IMR-90 (cell line): ENCODE data around the gene EBI3. TPM values are rescaled to one million over a fixed set of nuclear protein-coding genes. Genes with fewer than 3 reads are reported as not detected.

Experiments
- ATAC-seq: fragments of 200-7000 bp; cut with Tn5 transposase; 2 replicates; pipeline ENCODE4 v1.9.1; 2020; ENCODE audit warnings: low read depth, mild to moderate bottlenecking, moderate library complexity
- BruUV-seq: library from RNA; stranded (reverse); fragments of 400-500 nt; replicated peaks from 2 replicates; lab custom pipeline; 2021; lab: Mats Ljungman, UMichigan
- CTCF ChIA-PET: fragments of 300-600 bp; formaldehyde crosslinking; extraction: SDS; loops from one replicate; lab custom pipeline; 2021; ENCODE audit warnings: antibody characterized with exemption; lab: Yijun Ruan, JAX
- POLR2A ChIA-PET: fragments of 300-600 bp; sonication (Branson Sonifier 250); formaldehyde crosslinking; loops from one replicate; lab custom pipeline; 2022; ENCODE audit warnings: antibody characterized with exemption; ENCODE audit not compliant: unreplicated experiment; lab: Charles Lee
- DNase-seq: peaks from one replicate; pipeline ENCODE4 v3.0.0; 2013
- H2AFZ ChIP-seq: replicated peaks from 2 replicates; pipeline ENCODE3; 2013; ENCODE audit warnings: low read length, mild to moderate bottlenecking; ENCODE audit not compliant: poor library complexity
- H2AK5ac ChIP-seq: 2 replicates; pipeline ENCODE4 v1.6.1; 2013; ENCODE audit warnings: low read depth, low read length, inconsistent platforms
- H2AK9ac ChIP-seq: replicated peaks from 2 replicates; pipeline ENCODE3; 2013; ENCODE audit warnings: mild to moderate bottlenecking, low read depth, low read length, moderate library complexity; ENCODE audit not compliant: poor library complexity
- H2BK120ac ChIP-seq: 2 replicates; pipeline ENCODE4 v1.6.1; 2013; ENCODE audit warnings: low read depth, low read length, inconsistent platforms
- H2BK15ac ChIP-seq: 3 replicates; pipeline ENCODE4 v1.6.1; 2013; ENCODE audit warnings: low read depth, low read length, inconsistent platforms
- H2BK20ac ChIP-seq: 2 replicates; pipeline ENCODE4 v1.6.1; 2013; ENCODE audit warnings: low read depth, mild to moderate bottlenecking, inconsistent platforms, low read length, moderate library complexity
- H2BK5ac ChIP-seq: 2 replicates; pipeline ENCODE4 v1.6.1; 2013; ENCODE audit warnings: mild to moderate bottlenecking, low read depth, low read length, inconsistent platforms; ENCODE audit not compliant: poor library complexity, severe bottlenecking
- H3K14ac ChIP-seq: replicated peaks from 2 replicates; pipeline ENCODE4 v1.6.1; 2013; ENCODE audit warnings: low read depth, low read length, inconsistent platforms
- H3K18ac ChIP-seq: 2 replicates; pipeline ENCODE4 v1.6.1; 2013; ENCODE audit warnings: low read depth, low read length, control low read depth
- H3K23ac ChIP-seq: 2 replicates; pipeline ENCODE4 v1.6.1; 2013; ENCODE audit warnings: low read depth, low read length, inconsistent platforms
- H3K27ac ChIP-seq: 2 replicates; pipeline ENCODE4 v1.5.1; 2013; ENCODE audit warnings: mild to moderate bottlenecking, control low read depth, low read length; ENCODE audit not compliant: insufficient read depth
- H3K27me3 ChIP-seq: 2 replicates; pipeline ENCODE4 v1.6.1; 2013; ENCODE audit warnings: low read length; ENCODE audit not compliant: control insufficient read depth, insufficient read depth
- H3K36me3 ChIP-seq: 2 replicates; pipeline ENCODE4 v1.6.1; 2013; ENCODE audit warnings: low read length, mixed read lengths; ENCODE audit not compliant: control insufficient read depth, insufficient read depth
- H3K4ac ChIP-seq: 2 replicates; pipeline ENCODE4 v1.6.1; 2013; ENCODE audit warnings: low read depth, low read length, inconsistent platforms
- H3K4me1 ChIP-seq: 2 replicates; pipeline ENCODE4 v1.6.1; 2013; ENCODE audit warnings: low read length, mixed read lengths; ENCODE audit not compliant: control insufficient read depth, insufficient read depth
- H3K4me2 ChIP-seq: 2 replicates; pipeline ENCODE4 v1.6.1; 2013; ENCODE audit warnings: low read depth, mild to moderate bottlenecking, control low read depth, low read length, moderate library complexity
- H3K4me3 ChIP-seq: 2 replicates; pipeline ENCODE4 v1.5.1; 2013; ENCODE audit warnings: low read depth, mild to moderate bottlenecking, control low read depth, low read length, moderate library complexity; ENCODE audit not compliant: insufficient read depth
- H3K56ac ChIP-seq: 2 replicates; pipeline ENCODE4 v1.6.1; 2013; ENCODE audit warnings: low read length, inconsistent platforms; ENCODE audit not compliant: insufficient read depth; ENCODE audit errors: extremely low read depth
- H3K79me1 ChIP-seq, 2 experiments: 2 replicates each; pipeline ENCODE4 v1.6.1; 2013; ENCODE audit warnings: low read length in 2 of 2, inconsistent platforms in 1 of 2, low read depth in 1 of 2
- H3K9ac ChIP-seq: 2 replicates; pipeline ENCODE4 v1.6.1; 2013; ENCODE audit warnings: low read depth, low read length, control low read depth
- H3K9me1 ChIP-seq: 2 replicates; pipeline ENCODE4 v1.6.1; 2013; ENCODE audit warnings: low read length, inconsistent platforms; ENCODE audit not compliant: insufficient read depth
- H3K9me3 ChIP-seq: 2 replicates; pipeline ENCODE4 v1.6.1; 2013; ENCODE audit warnings: low read length; ENCODE audit not compliant: control insufficient read depth, insufficient read depth
- H4K20me1 ChIP-seq: 2 replicates; pipeline ENCODE4 v1.6.1; 2013; ENCODE audit warnings: low read length, inconsistent platforms; ENCODE audit not compliant: insufficient read depth
- H4K5ac ChIP-seq: 2 replicates; pipeline ENCODE4 v1.6.1; 2013; ENCODE audit warnings: mild to moderate bottlenecking, low read depth, low read length, control low read depth
- H4K8ac ChIP-seq, 2 experiments: 2 replicates each; pipeline ENCODE4 v1.6.1; 2013; ENCODE audit warnings: low read depth in 2 of 2, low read length in 2 of 2, control low read depth in 1 of 2, inconsistent platforms in 1 of 2
- H4K91ac ChIP-seq: 2 replicates; pipeline ENCODE4 v1.6.1; 2013; ENCODE audit warnings: low read depth, low read length, inconsistent platforms; ENCODE audit not compliant: insufficient read depth
- CTCF ChIP-seq: conservative IDR thresholded peaks from 2 replicates; pipeline ENCODE4 v1.5.1; 2012; ENCODE audit warnings: mild to moderate bottlenecking, low read depth, low read length, improper control_type of control experiment
- MAFK ChIP-seq: IDR thresholded peaks from 2 replicates; pipeline ENCODE4 v1.6.1; 2012; ENCODE audit warnings: low read depth, low read length, improper control_type of control experiment
- MXI1 ChIP-seq: IDR thresholded peaks from 2 replicates; pipeline ENCODE4 v1.6.1; 2012; ENCODE audit warnings: low read depth, mild to moderate bottlenecking, low read length, moderate library complexity, borderline replicate concordance
- RAD21 ChIP-seq: IDR thresholded peaks from 2 replicates; pipeline ENCODE4 v1.6.1; 2012; ENCODE audit warnings: low read length, improper control_type of control experiment
- RCOR1 ChIP-seq: IDR thresholded peaks from 2 replicates; pipeline ENCODE4 v1.6.1; 2012; ENCODE audit warnings: mild to moderate bottlenecking, low read length, improper control_type of control experiment; ENCODE audit not compliant: insufficient replicate concordance
- SMC3 ChIP-seq: fragments of 150-350 bp; IDR thresholded peaks from 2 replicates; pipeline ENCODE4 v1.6.1; 2016; ENCODE audit warnings: low read depth, mild to moderate bottlenecking, antibody characterized with exemption, low read length, moderate library complexity
- WGBS, 2 experiments: methylation state at CpG; one replicate each; pipeline versions ENCODE4 v1.1.5 to v1.1.7; 2013; ENCODE audit warnings: missing lambda C conversion rate in 2 of 2; ENCODE audit not compliant: insufficient read length in 1 of 2; ENCODE audit errors: extremely low coverage in 2 of 2; 5-methylcytosine and 5-hydroxymethylcytosine counted together
- dilution Hi-C: fragments of 300-500 bp; cut with HindIII; formaldehyde crosslinking; loops from one replicate; pipeline ENCODE4 v1.14.3; 2018; ENCODE audit warnings: low sequenced_read_pairs; ENCODE audit not compliant: unreplicated experiment
- in situ Hi-C: fragments of 300-500 bp; cut with MboI; formaldehyde crosslinking; loops from 3 replicates; pipeline ENCODE4 v1.14.3; 2019; ENCODE audit warnings: low sequenced_read_pairs, inconsistent platforms, mixed read lengths
- intact Hi-C: fragments of 100-400 bp; cut with micrococcal nuclease; formaldehyde crosslinking; loops from 2 replicates; pipeline ENCODE4 v1.10.0; 2022
- polyA plus RNA-seq, 3 experiments: library from polyadenylated mRNA; depleted of rRNA; stranded (reverse); fragments of >200 nt; gene quantifications; 2 replicates each; pipeline ENCODE4 v1.2.3, GENCODE V29; 2012; ENCODE audit warnings: low replicate concordance in 1 of 3
- total RNA-seq: library from RNA; depleted of rRNA; stranded (reverse); fragments of >200 nt; gene quantifications from 2 replicates; pipeline ENCODE4 v1.2.3, GENCODE V29; 2012

Gene EBI3
- total and polyA plus RNA-seq, 2 of the 4 experiments (the other 2 are of a cell fraction) = 0.36 to 2.7 TPM

DNA sequence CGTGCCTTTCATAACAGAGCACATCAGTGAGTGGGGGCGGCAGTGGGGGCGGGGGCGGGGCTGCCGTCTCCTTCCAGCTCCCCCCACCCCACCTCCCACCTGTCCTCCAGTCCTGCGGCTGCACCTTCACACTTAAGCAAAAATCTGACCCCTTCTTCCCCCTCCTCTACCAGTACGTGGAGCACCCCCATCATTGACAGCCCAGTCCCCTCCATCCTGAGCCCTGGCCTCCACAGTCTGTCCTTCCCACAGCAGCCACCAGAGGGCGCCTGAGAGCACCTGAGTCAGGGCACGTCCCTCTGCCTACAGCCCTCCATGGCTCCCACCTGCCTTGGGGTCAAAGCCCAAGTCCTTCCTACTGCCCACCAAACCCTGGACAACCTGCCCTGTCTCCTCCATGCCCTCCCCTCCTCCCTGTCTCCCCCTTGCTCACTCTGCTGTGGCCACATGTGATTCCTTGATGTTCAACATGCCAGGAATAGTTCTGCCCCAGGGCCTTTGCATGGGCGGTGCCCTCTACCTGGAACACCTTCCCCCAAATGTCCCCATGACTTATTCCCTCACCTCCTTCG, 4.0 kb downstream of the EBI3 start:
- H3K9me3 ChIP-seq = no peaks in the 10 kb centered on the region
- H3K18ac ChIP-seq = no peak overlapping the region
- H3K4me1 ChIP-seq = peaks cover 8% of the 10 kb centered on the region; the same call in 1 of the 2 replicates
- no peak overlapping the region for H4K91ac ChIP-seq
- H2BK5ac ChIP-seq = no peak overlapping the region
- TF ChIP-seq SMC3 (peak; percentile 47; the same call in 1 of the 2 replicates), RCOR1 (peak; percentile 75), CTCF (peak; percentile 60), RAD21 (peak; percentile 23; the same call in 1 of the 2 replicates), MAFK (no peak), MXI1 (no peak)
- no peak overlapping the region for H3K27ac ChIP-seq
- H3K23ac ChIP-seq = no peak overlapping the region
- no peaks in the 10 kb centered on the region for H3K36me3 ChIP-seq
- no peak overlapping the region for H3K4ac ChIP-seq
- H2BK120ac ChIP-seq = no peak overlapping the region
- no TSS peak for BruUV-seq
- no peak overlapping the region for H3K9ac ChIP-seq
- DNase-seq (peak; percentile 8), ATAC-seq (peak; percentile 36; the same call in 1 of the 2 replicates)
- no peak overlapping the region for H3K56ac ChIP-seq
- H2AK9ac ChIP-seq = no peak overlapping the region
- H4K20me1 ChIP-seq = no peaks in the 10 kb centered on the region
- H2BK15ac ChIP-seq = no peak overlapping the region
- H3K4me2 ChIP-seq = no peak overlapping the region
- H3K9me1 ChIP-seq = no peaks in the 10 kb centered on the region; the same call in 1 of the 2 replicates
- CTCF ChIA-PET = no interaction called here
- H3K27me3 ChIP-seq = peaks cover 8% of the 10 kb centered on the region
- H3K4me3 ChIP-seq = no peak overlapping the region
- peak overlapping the region; percentile 51 for H2AFZ ChIP-seq
- no peak overlapping the region for H4K5ac ChIP-seq
- intact Hi-C loops (no loop called here), dilution Hi-C loops (no loop called here), in situ Hi-C loops (no loop called here)
- no peak overlapping the region for H2AK5ac ChIP-seq
- H2BK20ac ChIP-seq = no peak overlapping the region
- H3K14ac ChIP-seq = no peak overlapping the region
- H4K8ac ChIP-seq = no peak overlapping the region
- POLR2A ChIA-PET = no interaction called here
- H3K79me1 ChIP-seq = no peaks in the 10 kb centered on the region
- 56% methylated on average over 4 of the region's 11 CpGs; no CpG with 5 or more reads in 1 of the 2 experiments for WGBS, 2 experiments
